GM06990 (cell line): ENCODE measurements around the gene ADGRD1.

Source experiments
- DNase-seq: peaks from one replicate; pipeline ENCODE4 v3.0.0-alpha.2; 2011; ENCODE audit not compliant: insufficient read length; ENCODE audit errors: extremely low read depth
- H3K27me3 ChIP-seq: replicated peaks from 2 replicates; pipeline ENCODE4 v1.6.0; 2011; ENCODE audit warnings: low read length; ENCODE audit not compliant: control insufficient read depth, insufficient read depth
- H3K36me3 ChIP-seq: 2 replicates; pipeline ENCODE4 v1.5.1; 2011; ENCODE audit warnings: low read length; ENCODE audit not compliant: control insufficient read depth, insufficient read depth
- H3K4me3 ChIP-seq: replicated peaks from 2 replicates; pipeline ENCODE4 v1.5.1; 2011; ENCODE audit warnings: low read depth, mild to moderate bottlenecking, control low read depth, low read length
- TF ChIP-seq, protein P1 (sequence below): IDR thresholded peaks from 2 replicates; pipeline ENCODE4 v1.5.1; 2011; ENCODE audit warnings: low read length, control low read depth, mild to moderate bottlenecking, inconsistent platforms; ENCODE audit not compliant: insufficient read depth, poor library complexity, severe bottlenecking

The ADGRD1 gene

DNA sequence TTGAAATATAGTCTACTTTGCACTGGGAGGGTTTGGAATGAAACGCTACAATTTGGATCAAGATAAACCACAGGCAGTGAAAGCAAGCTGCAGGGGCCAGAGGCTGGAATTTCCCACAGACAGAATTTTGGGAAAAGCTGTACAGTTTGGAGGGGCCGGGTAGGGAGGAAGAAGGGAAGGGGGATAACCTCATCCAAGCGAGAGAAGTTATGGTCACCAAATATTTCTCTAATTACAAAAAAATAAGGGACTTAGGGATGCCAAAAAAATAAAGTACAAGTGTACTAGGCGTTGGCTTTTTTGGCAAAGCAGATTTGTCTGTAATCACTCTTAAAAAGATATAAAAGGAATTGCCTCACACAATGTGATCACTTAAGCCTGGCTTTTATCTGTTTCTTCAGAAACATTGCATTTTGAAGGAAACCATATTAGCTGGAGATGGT is 31.2 kb upstream of the ADGRD1 start:
- no peak for DNase-seq
- no peak overlapping the region for H3K4me3 ChIP-seq
- no peaks in the 10 kb centered on the region; the same call in 1 of the 2 replicates for H3K27me3 ChIP-seq
- no peaks in the 10 kb centered on the region for H3K36me3 ChIP-seq
- TF ChIP-seq, protein P1, sequence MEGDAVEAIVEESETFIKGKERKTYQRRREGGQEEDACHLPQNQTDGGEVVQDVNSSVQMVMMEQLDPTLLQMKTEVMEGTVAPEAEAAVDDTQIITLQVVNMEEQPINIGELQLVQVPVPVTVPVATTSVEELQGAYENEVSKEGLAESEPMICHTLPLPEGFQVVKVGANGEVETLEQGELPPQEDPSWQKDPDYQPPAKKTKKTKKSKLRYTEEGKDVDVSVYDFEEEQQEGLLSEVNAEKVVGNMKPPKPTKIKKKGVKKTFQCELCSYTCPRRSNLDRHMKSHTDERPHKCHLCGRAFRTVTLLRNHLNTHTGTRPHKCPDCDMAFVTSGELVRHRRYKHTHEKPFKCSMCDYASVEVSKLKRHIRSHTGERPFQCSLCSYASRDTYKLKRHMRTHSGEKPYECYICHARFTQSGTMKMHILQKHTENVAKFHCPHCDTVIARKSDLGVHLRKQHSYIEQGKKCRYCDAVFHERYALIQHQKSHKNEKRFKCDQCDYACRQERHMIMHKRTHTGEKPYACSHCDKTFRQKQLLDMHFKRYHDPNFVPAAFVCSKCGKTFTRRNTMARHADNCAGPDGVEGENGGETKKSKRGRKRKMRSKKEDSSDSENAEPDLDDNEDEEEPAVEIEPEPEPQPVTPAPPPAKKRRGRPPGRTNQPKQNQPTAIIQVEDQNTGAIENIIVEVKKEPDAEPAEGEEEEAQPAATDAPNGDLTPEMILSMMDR: no peak

DNA sequence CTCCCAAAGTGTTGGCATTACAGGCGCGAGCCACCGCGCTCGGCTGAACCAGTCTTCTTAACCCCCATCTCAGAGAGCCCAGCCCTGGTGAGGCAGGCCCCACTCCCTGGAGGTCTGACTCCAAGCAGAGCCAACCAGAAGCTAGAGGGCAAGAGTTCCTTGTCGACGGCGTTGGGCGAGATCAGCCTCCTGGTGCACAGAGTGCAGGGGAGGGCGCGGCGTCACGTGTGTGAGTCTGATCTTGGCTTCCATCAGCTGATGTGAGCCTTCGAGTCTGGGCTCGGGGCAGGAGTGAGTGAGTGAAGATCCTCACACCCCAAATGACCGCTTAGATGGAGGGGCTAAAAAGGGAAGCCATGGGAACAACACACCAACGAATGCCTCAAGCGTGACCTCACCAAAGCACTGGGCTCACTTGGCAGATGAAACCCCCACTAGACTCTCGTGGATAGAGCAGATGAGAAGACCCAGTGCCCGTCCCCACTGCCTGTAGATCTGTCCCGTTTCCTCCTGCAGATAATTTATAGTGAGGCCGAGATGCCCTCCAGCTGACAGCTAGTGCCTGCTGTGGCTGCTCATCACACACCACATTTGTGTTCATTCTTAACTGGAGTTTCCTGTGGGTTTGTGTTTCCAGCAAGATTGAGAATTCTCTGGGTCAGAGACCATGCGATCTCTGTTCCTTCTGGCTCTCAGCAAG is 28.6 kb upstream of the ADGRD1 start:
- H3K27me3 ChIP-seq: no peaks in the 10 kb centered on the region; the same call in 1 of the 2 replicates
- H3K36me3 ChIP-seq: no peaks in the 10 kb centered on the region
- no peak overlapping the region for H3K4me3 ChIP-seq
- TF ChIP-seq, protein P1: no peak
- DNase-seq: no peak

- Histone ChIP-seq H3K27me3 (no peaks in the 10 kb centered on the region; the same call in 1 of the 2 replicates), H3K36me3 (no peaks in the 10 kb centered on the region), H3K4me3 (no peak overlapping the region)
- no peak for DNase-seq
- TF ChIP-seq, protein P1: no peak
Measured at GRCh38 chr12:130925666-130926015, 28.1 kb upstream of the ADGRD1 start.

DNA sequence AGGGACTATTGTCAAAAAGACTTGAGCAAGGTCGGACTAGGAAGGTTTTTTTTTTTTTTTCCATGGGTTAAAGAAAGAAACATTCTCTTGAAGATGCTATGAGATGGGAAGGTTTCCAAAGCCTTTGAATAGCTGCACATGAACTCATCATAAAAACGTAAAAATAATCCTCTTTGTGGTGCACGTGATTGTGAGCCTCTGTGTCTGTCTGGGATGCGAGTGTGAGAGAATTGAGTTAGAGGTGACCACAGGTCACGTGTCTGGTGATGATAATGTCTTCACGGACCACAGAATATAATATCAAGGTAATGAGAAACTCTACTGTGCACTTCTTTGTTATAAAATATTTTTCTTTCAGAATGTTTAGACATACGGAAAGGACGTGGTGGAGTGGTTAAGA is 24.3 kb upstream of the ADGRD1 start:
- no peaks in the 10 kb centered on the region for H3K36me3 ChIP-seq
- no peak for DNase-seq
- TF ChIP-seq, protein P1: no peak

GRCh38 chr12:130932061-130932930 is 21.4 kb upstream of the ADGRD1 start:
- TF ChIP-seq, protein P1: no peak
- no peaks in the 10 kb centered on the region for H3K36me3 ChIP-seq
- no peak for DNase-seq
- H3K4me3 ChIP-seq: no peak overlapping the region
- H3K27me3 ChIP-seq: no peaks in the 10 kb centered on the region; the same call in 1 of the 2 replicates

More for the DNA sequence above, 24.3 kb upstream of the ADGRD1 start:
- H3K4me3 ChIP-seq: no peak overlapping the region
- no peaks in the 10 kb centered on the region; the same call in 1 of the 2 replicates for H3K27me3 ChIP-seq
